Cardiac septum (tissue), 1 donor: ENCODE measurements around the gene FTO. TPM values are rescaled to one million over a fixed set of nuclear protein-coding genes. Genes with fewer than 3 reads are reported as not detected.

Experiments
- DNase-seq: peaks from one replicate; pipeline ENCODE4 v3.0.0-alpha.2; 2020; ENCODE audit warnings: low spot score
- intact Hi-C: fragments of 100-400 bp; cut with DNase I; formaldehyde crosslinking; loops from one replicate; pipeline ENCODE4 v1.14.0; 2022
- total RNA-seq: library from RNA; stranded (reverse); fragmentation: NEBNext Ultra II Directional; extraction: Animal tissue kit (Norgen Biotek cat#: 25700); gene quantifications from one replicate; pipeline ENCODE4 v1.2.1, GENCODE V29; 2021
- donor health status: DM: no; HTN: no; CAD: no.

The FTO gene
- total RNA-seq, 1 donor from 2014 or later: 70.4 TPM

DNA sequence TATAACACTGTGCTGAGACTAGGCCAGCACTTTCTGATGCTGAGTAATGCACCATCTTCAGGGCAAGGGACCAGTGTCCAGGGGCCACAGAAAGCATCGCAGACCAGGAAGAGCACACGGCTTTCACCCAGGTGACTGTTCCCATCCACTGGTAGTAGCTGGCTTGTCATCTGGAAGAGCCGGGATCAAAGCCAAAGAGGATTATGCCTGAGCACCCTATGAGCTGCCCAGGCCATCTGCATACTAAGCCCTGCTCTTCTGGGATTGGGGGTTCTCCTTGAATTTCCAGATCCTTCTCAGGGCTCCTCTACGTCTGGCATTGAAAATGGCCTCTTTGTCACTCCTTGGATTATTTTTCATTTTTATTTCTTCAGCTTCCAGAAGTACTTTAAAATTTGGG lies 441.9 kb downstream of the FTO start:
- no peak for DNase-seq
- intact Hi-C loops: no loop called here

DNA sequence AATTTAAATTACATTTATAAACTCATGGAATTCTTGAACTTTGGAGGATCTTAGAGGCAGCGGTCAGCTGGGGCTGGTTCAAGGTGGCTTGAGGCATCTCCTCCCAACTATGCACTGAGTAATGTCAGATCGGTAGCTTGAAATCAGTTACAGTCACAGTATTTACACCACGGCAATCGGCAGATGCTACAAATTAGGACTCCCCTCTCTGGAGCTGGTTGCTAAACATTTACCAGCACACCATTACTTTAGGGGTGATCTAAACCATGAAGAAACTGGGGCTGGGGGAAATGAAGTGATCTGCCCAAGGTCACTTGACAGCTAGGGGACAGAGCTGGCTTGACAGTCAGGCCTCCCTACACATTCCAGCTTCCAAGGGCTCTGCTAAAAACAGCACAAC lies 445.0 kb downstream of the FTO start:
- DNase-seq: no peak
- intact Hi-C loops: no loop called here

GRCh38 chr16:54150861-54151260 lies 446.9 kb downstream of the FTO start:
- DNase-seq: no peak
- intact Hi-C loops: no loop called here

GRCh38 chr16:54152362-54153239 lies 448.6 kb downstream of the FTO start:
- intact Hi-C loops: no loop called here
- no peak for DNase-seq

DNA sequence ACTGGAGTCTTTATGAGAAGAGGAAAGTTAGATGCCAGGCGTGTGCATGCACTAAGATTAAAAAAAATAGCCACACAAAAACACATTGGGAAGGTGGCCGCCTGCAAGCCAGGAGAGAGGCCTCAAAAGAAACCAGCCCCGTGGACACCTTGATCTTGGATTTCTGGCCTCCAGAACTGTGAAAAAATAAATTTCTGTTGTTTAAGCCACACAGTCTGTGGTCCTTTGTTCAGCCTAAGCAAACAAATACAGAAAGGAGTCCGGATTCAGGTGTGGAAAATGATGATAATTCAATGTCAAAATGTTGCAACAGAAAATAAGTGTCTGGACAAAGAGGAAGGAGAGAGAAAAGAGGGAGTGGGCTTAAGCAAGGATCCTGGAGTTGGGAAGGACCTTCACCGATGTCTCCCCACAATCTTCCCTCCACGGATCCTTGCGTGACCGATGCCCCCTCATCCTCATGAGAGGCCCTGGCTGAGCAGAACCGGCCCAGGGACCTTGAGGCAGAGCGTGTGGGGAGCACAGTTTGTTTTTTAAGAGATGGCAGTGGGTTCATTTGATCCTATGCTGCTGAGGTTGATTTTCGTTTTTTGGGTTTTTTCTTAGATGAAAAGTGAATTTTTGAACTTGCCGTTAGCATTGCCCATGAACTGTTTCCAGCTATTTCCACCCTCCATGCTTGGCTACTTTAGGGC lies 449.4 kb downstream of the FTO start:
- no peak for DNase-seq
- intact Hi-C loops: no loop called here

GRCh38 chr16:54156349-54156748 lies 452.4 kb downstream of the FTO start:
- intact Hi-C loops: no loop called here
- DNase-seq: no peak

DNA sequence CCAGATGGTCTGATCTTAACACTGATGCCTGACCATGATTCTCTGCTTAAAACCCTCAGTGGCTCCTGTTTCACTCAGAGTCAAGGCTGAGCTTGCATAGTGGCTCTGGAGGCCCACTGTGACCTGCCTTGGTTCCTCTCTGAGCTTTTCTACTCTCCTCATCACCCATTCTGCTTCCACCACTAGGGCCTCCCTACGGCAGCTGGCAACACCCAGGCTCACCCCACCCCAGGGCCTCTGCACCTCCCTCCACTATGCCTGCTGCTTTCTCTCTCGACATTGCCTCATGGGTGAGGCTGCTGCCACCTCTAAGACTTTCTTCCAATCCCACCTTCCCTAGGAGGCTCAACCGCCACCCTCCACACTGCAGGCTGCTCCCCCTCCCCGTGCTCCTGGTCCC lies 455.0 kb downstream of the FTO start:
- intact Hi-C loops: no loop called here

GRCh38 chr16:54159490-54160080 lies 455.6 kb downstream of the FTO start:
- DNase-seq: no peak
- intact Hi-C loops: no loop called here

More for the DNA sequence above, 455.0 kb downstream of the FTO start:
- no peak for DNase-seq

DNA sequence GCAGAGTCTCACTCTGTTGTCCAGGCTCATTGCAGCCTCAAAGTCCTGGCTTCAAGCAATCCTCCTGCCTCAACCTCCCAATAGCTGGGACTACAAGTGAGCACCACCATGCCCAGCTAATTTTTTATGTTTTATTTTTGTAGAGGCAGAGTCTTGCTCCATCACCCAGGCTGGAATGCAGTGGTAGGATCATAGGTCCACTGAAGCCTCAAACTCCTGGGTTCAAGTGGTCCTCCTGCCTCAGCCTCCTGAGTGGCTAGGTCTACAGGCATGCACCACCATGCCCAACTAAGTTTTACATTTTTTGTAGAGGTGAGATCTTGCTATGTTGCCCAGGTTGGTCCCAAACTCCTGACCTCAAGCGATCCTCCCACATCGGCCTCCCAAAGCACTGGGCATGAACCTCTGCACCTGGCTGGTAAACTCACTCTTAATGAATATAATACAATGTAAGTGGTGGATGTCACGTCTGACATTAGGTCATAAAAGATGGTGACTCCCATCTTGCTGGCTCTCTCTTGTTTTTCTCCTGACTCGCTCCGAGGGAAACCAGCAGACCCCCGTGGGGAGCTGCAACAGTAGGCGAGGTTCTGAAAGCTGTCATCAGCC lies 456.4 kb downstream of the FTO start:
- intact Hi-C loops: no loop called here

GRCh38 chr16:54160939-54161897 lies 457.3 kb downstream of the FTO start:
- DNase-seq: no peak
- intact Hi-C loops: no loop called here

More for the DNA sequence above, 456.4 kb downstream of the FTO start:
- DNase-seq: no peak

DNA sequence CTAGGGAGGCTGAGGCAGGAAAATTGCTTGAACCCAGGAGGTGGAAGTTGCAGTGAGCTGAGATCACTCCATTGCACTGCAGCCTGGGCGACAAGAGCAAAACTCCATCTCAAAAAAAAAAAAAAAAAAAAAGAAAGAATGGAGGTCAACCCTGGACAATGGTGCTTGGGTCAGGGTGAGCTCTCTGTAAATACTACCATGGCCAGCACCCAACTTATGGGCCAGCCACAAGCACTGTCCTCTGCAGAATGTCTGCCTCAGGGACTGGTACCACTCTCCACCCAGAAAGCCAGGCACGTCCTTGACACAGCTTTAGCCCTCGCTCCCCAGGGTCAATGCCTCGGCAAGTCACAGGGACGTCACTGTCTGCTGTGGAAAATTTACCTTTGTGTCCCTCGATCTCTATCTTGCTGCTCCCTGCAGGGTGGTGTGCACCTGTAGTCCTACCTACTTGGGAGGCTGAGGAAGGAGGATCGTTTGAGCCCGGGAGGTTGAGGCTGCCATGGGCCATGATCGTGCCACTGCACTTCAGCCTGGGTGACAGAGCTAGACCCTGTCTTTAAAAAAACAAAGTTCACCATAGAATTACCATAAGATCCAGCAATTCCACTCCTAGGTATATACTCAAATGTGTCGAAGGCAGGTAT lies 459.4 kb downstream of the FTO start:
- DNase-seq: no peak
- intact Hi-C loops: no loop called here

GRCh38 chr16:54164789-54165173 lies 460.8 kb downstream of the FTO start:
- no peak for DNase-seq
- intact Hi-C loops: no loop called here

DNA sequence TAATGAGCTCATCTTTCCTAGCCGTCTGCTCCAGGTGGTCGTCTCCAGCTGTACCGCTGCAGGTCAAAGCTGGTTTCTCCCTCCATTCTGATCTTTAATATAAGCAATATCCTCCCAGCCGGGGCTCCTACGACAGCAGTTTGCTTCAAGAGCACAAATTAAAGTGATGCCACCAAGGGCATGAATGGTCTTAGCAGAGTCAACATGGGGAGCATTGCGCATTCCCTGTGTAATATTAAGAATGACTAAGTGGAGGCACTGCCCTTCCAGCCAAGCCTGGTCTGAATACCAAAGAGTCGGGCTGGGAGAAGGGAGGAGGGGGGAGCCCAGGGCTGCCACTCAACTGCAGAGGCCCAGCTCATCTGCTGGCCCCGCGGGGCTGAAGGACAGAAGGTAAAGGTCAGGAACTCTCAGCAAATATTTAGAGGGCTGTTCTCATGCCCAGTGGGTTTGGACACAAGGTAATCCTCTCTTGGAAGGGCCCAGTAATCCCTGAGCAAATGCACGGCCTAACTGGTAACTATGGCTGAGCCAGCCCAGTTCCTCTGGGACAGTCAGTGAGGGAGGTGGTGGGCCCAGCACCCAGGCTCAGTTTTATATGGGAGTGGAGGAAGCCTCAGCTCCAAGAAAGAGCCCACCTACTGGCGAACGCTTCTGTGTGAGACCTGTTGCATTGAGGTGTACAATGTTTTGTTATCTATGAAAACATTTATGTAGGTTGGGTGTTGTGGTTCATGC lies 461.4 kb downstream of the FTO start:
- no peak for DNase-seq
- intact Hi-C loops: no loop called here

DNA sequence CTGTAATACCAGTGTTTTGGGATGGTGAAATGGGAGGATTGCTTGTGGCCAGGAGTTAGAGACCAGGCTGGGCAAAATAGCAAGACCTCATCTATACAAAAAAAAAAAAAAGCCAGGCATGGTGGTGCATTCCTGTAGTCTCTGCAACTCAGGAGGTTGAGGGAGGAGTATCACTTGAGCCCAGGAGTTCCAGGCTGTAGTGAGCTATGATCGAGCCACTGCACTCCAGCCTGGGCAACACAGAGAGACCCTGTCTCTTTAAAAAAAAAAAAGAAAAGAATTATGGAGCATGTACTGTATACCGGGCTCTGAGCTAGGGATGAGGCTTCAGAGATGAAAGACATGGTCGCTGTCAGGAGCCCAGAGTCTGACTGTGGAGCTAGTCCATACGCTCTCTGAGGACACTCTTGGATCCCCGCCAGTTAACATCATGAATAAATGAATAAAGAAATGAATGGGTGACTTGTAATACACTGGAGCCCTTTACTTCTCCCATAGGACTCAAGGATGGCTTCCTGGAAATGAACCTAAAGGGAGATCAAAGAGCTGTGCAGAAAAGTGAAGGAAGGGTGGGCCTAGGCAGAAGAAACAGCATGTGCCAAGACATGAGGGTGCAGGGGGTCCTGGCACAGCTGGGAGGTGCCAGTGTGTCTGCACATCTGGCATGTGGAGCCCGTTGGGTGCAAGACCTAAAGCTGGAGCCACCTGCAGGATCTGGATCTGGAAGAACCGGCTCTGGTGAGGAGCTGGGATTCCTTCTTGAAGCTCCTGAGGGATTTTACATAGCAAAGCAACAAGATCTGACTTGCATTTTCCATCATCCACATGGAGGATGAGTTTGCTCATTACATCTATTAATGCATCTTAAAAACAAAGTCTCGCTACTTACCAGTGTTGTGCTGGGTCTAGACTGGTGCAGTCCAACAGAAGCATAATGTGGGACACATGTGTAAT lies 462.2 kb downstream of the FTO start:
- no peak for DNase-seq
- intact Hi-C loops: no loop called here

- no peak for DNase-seq
- intact Hi-C loops: no loop called here
Observed at GRCh38 chr16:54169112-54169511, 465.2 kb downstream of the FTO start.

DNA sequence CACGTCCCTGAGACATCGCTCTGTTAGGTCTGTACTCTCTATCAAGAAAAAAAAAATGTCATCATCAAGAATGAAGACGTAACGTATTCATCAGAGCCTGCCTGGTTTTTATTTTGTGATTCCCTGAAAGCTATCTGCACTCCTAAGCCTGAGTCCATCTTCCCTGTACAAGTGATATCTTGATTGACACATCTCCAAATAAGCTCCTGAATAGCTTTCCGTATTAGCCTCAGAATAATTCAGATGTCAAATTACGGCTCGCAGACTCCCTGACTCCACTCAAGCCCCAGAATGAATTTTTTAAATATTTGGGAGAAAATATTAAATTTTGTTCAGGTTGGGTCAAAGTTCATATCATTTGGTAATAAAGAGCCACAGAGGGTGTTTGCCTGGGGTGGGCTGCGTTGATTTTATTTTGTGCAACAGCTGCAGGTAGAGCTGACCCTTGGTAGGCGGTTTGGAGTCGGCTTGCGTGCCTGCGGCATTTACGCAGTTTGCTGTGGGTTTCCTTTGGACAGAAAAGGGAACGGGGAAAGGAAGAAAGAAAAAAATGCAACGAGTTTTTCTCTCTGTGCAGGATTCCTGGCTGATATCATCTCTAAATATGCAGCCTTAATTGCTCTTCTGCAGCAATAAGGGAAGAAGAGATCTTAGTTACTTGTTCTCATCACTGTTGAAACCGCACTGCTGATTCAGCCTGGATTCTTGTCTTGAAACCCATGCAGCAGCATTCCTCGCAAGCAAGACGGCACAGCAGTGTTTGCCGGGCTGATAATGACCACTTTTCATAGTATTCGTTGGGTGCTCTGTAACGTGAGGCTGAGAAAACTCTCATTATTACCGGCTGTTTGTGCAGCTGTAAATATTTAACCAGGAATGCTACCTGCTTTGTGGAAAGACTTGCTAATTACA lies 467.9 kb downstream of the FTO start:
- intact Hi-C loops: no loop called here
- DNase-seq: no peak
